NCI-H2196 treated with DMSO at 0.1 percent for 48 hours (cell line): ENCODE data around the gene NFX1.
"Not testable (repeated sequence)": the region's sequence is repeated elsewhere in the genome, so short reads cannot be mapped to it uniquely, and the experiment has no call there.

Experiments
- DNase-seq: peaks from one replicate; lab custom pipeline; 2025; ENCODE audit not compliant: unreplicated experiment; lab: John Stamatoyannopoulos, UW

Gene NFX1

GRCh38 chr9:33306037-33306436, 15.7 kb downstream of the NFX1 start:
- DNase-seq = no peak

GRCh38 chr9:33307067-33307466, 16.8 kb downstream of the NFX1 start:
- DNase-seq = no peak

DNA sequence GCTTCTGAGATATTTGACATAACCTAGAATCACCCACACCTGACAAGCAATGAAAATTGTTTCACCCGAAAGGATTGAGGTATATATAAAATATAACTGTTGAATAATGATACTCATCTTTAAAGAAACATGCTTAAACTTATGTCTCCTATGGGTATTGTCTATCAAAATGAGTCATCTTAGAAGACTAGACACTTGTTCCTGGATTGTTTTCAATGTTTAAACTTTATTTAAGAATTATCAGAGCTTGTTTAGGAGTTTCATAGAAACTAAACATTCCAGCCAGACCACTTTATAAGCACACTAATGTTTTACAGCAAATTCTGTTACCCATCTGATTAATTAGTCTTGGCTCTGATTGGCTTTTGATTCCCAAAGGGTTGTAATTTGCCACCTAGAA, 19.6 kb downstream of the NFX1 start:
- no peak for DNase-seq

DNA sequence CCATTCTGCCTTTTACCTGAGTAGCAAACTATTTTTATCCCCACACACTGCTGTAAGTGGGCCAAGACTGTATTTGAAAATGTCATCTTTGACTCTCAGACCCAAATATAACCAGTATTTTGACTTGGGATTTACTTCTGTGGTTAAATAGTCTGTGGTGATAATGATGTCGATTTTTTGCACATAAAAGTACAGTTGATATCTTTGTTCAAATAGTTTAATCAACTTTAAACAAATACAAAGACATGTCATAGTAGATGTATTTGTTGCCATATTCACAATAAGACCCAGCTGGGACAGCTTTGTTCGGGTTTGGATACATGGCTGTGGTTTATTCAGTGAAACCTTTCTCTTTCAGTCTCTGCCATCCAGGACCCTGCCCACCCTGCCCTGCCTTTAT, 20.4 kb downstream of the NFX1 start:
- no peak for DNase-seq

- no peak for DNase-seq
These were observed 21.6 kb downstream of the NFX1 start for GRCh38 chr9:33311953-33312352.

DNA sequence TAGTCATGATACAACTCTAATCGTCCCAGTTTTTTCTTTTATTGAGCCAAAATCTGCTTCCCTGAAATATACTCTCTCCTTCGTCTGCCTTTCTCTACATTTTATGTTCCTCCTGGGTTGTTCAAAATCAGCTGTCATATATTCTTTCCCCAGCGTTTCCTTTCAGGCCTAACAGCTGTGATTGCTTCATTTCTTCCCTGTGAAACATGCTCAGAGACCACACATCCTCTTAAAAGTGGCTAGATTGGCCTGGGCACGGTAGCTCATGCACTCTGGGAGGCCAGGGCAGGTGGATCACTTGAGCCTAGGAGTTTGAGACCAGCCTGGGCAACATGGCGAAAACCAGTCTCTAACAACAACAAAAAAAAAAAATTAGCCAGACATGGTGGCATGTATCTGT, 25.1 kb downstream of the NFX1 start:
- no peak for DNase-seq

GRCh38 chr9:33317136-33317535, 26.8 kb downstream of the NFX1 start:
- DNase-seq = not testable (repeated sequence)

DNA sequence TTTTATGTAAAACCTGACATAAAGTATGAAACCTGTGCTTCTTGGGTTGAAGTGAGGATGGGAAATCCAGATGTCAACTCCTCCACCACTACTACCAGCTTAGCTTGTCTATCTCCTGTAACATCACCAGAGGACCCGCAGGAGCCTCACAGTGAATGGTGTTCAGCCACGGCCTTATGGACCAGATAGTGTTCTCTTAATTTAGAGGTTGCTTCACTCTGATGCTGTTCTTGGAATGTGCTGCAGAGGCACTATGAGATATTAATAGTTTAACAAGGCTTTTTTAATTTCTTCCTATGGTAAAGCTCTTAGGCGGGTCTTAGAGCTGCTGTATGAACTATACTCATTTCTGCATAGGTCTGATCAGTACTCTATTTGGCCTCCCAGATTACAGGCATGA, 27.9 kb downstream of the NFX1 start:
- DNase-seq = no peak

GRCh38 chr9:33318781-33319180, 28.5 kb downstream of the NFX1 start:
- DNase-seq = no peak

GRCh38 chr9:33320230-33320567, 29.9 kb downstream of the NFX1 start:
- DNase-seq = no peak

GRCh38 chr9:33320568-33321261, 30.4 kb downstream of the NFX1 start:
- no peak for DNase-seq

GRCh38 chr9:33329117-33329563, 38.8 kb downstream of the NFX1 start:
- DNase-seq = peak; percentile 59

DNA sequence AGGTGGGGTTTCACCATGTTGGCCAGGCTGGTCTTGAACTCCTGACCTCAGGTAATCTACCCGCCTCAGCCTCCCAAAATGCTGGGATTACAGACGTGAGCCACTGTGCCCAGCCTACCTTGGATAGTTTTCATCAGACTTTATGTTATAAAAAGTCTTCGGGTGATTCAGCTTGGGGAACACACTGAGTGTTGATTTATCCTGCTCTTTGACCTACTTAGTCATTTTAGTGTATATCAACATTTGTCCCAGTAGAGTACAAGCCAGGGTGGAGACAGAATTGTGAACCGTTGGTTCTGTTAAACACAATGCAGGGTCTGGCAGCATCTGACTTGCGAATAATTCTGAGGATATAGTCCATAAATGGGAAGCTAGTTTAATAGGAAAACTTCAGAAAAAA, 39.7 kb downstream of the NFX1 start:
- no peak for DNase-seq

DNA sequence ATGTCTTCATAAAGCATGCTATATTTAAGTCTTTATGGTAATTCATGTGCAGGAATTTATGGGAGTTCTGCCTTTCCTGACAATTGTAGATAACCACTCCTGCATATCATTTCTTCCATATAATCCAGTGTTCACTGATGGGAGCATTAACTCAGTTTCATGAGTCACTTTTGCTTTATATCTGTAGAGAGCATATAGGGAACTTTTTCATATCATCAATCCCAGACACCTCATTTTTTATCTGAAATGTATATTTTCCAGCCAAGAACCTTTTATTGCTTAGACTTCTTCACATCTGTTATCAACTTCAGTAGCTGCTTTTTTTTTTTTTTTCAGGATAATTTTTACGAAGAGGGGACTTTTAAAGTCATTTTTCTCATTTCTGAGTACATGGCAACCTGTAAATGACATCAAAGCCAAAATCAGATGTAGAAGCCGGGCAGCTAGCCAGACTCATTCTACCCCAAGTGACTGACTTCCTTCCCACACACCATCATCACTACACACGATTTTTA, 41.1 kb downstream of the NFX1 start:
- DNase-seq = no peak

DNA sequence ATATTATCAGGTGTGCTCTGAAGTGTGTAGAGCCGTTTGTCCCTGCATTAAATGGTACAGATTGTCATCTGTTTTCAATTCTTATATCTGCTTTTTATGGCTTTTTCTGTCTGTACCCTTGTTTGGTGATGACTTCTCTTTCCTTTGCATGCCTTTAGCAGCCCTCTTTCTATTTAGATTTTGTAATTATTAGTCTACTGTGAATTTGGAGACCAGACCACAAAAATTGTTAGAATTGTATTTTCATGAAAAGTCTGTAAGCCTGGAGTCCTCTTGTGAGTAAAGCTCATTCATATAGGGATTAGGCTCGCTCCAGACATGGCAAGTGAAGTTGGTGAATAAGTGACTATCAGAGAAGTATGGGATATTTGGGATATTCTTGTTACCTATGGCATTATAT, 41.7 kb downstream of the NFX1 start:
- no peak for DNase-seq

DNA sequence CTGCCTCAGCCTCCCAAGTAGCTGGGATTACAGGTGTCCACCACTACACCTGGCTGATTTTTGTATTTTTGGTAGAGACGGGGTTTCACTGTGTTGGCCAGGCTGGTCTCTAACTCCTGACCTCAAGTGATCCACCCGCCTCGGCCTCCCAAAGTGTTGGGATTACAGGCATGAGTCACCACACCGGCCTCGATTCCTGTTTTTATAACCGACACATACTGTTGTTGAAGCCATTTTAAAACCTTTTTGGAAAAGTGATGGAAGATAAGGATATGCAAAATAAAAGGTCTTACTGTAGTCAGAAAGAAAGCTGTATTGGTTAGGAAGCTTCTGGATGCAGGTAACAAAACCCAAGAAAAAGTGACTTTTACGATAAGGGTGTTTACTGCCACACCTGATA, 42.6 kb downstream of the NFX1 start:
- DNase-seq = not testable (repeated sequence)

DNA sequence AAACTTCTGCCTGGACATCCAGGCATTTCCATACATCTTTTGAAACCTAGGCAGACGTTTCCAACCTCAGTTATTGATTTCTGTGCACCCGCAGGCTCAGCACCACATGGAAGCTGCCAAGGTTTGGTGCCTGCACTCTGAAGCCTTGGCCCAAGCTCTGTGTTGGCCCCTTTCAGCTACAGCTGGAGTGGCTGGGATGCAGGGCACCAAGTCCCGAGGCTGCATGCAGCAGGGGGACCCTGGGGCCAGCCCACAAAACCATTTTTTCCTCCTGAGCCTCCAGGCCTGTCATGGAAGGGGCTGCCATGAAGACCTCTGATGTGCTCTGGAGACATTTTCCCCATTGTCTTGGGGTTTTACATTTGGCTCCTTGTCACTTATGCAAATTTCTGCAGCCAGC, 49.9 kb downstream of the NFX1 start:
- no peak for DNase-seq

DNA sequence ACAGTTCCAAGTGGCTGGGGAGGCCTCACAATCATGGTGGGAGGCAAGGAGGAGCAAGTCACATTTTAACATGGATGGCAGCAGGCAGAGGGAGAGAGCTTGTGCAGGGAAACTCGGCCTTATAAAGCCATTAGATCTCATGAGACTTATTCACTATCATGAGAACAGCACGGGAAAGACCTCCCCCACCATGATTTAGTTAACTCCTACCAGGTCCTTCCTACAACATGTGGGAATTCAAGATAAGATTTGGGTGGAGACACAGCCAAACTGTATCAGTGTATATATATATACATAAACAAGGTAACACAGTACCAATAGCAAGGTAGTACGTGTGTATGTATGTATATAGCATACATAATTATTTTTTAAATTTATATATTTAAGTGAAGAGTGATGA, 50.9 kb downstream of the NFX1 start:
- no peak for DNase-seq

DNA sequence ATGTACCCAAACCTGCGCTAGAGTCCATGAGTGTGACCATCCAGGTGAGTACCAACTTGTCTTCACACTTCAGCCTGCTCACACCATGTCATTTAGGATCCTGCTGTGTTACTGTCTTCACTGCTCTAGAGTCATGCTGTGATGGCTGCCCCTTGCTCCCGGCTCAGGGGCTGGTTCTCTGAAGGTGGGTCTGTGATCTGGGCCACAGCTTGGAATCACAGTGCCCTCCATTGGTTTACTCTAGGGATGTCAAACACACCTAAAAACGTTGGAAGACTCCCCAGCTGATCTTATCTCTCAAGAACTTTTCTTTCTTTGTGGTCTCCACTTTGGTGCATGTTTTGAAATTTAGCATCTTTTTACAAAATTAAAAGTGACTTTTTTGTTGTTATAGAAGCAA, 53.8 kb downstream of the NFX1 start:
- DNase-seq = no peak

- no peak for DNase-seq
These were observed 56.2 kb downstream of the NFX1 start for GRCh38 chr9:33346564-33346963.

- no peak for DNase-seq
These were observed 58.7 kb downstream of the NFX1 start for GRCh38 chr9:33348998-33349397.

DNA sequence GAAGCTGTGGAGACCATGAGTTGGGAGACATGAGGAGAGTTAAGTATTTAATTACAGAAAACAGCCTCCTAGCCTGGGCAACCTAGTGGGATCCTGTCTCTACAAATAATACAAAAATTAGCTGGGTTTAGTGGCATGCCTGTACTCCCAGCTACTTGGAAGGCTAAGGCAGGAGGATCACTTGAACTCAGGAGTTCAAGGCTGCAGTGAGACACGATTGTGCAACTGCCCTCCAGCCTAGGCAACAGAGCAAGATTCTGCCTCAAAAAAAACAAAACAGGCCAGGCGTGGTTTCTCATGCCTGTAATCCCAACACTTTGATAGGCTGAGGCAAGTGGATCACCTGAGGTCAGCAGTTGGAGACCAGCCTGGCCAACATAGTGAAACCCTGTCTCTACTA, 59.4 kb downstream of the NFX1 start:
- DNase-seq = no peak

- no peak for DNase-seq
These were observed 60.0 kb downstream of the NFX1 start for GRCh38 chr9:33350310-33350709.
